H1 (cell line): Measurements from ENCODE around the gene REPIN1. TPM values are rescaled to one million over a fixed set of nuclear protein-coding genes. Genes with fewer than 3 reads are reported as not detected.

ENCODE experiments used
- CTCF ChIA-PET: fragments of 300-600 bp; sonication (Branson Sonifier 250); formaldehyde crosslinking; loops from one replicate; lab custom pipeline; 2021; ENCODE audit not compliant: partially characterized antibody; lab: Charles Lee
- POLR2A ChIA-PET: fragments of 300-600 bp; sonication (Branson Sonifier 250); formaldehyde crosslinking; loops from one replicate; lab custom pipeline; 2021; ENCODE audit warnings: inconsistent platforms; ENCODE audit not compliant: partially characterized antibody; lab: Charles Lee
- DNase-seq, 2 experiments: peaks; one replicate each; pipeline versions ENCODE4 v3.0.0 to v3.0.0-alpha.2; 2010 to 2022; ENCODE audit warnings: low spot score in 2 of 2, low read depth in 1 of 2, mixed read lengths in 1 of 2
- FAIRE-seq: peaks from 2 replicates; lab custom pipeline; 2011; peaks lifted over from hg19 to GRCh38; lab: Jason Lieb, UNC
- H2AFZ ChIP-seq: 2 replicates; pipeline ENCODE4 v1.8.1; 2012; ENCODE audit warnings: low read length, inconsistent platforms
- H2AK5ac ChIP-seq: 2 replicates; pipeline ENCODE4 v1.6.1; 2013; ENCODE audit warnings: low read depth, low read length
- H2BK120ac ChIP-seq: replicated peaks from 2 replicates; pipeline ENCODE3; 2013; ENCODE audit warnings: low read depth, low read length, inconsistent platforms
- H2BK12ac ChIP-seq: 2 replicates; pipeline ENCODE4 v1.6.1; 2013; ENCODE audit warnings: low read depth, low read length
- H2BK15ac ChIP-seq: 2 replicates; pipeline ENCODE4 v1.6.1; 2013; ENCODE audit warnings: low read length
- H2BK20ac ChIP-seq: 2 replicates; pipeline ENCODE4 v1.6.1; 2013; ENCODE audit warnings: low read length
- H2BK5ac ChIP-seq: 2 replicates; pipeline ENCODE4 v1.6.1; 2013; ENCODE audit warnings: low read depth, low read length
- H3K14ac ChIP-seq: 2 replicates; pipeline ENCODE4 v1.6.1; 2013; ENCODE audit warnings: inconsistent platforms; ENCODE audit not compliant: insufficient read length
- H3K18ac ChIP-seq: 2 replicates; pipeline ENCODE4 v1.6.1; 2013; ENCODE audit warnings: low read length; ENCODE audit errors: extremely low read depth
- H3K23ac ChIP-seq: 2 replicates; pipeline ENCODE4 v1.6.1; 2013; ENCODE audit warnings: inconsistent platforms; ENCODE audit not compliant: insufficient read length
- H3K23me2 ChIP-seq: 2 replicates; pipeline ENCODE4 v1.6.1; 2013; ENCODE audit warnings: low read depth, low read length
- H3K27ac ChIP-seq: 2 replicates; pipeline ENCODE4 v1.6.1; 2011; ENCODE audit warnings: low read depth, low read length, inconsistent platforms
- H3K27me3 ChIP-seq, 4 experiments: replicated peaks in 1 of 4; 1 replicate in 1 of 4; 2 replicates in 3 of 4; pipeline versions ENCODE4 v1.6.1 to v1.8.1; 2011 to 2013; ENCODE audit warnings: low read length in 3 of 4, mild to moderate bottlenecking in 3 of 4, inconsistent platforms in 2 of 4, mixed read lengths in 2 of 4, moderate library complexity in 1 of 4; ENCODE audit not compliant: control insufficient read depth in 3 of 4, insufficient read depth in 3 of 4; ENCODE audit errors: extremely low read depth in 1 of 4
- H3K36me3 ChIP-seq, 4 experiments: 2 replicates each; pipeline versions ENCODE4 v1.6.1 to v1.8.1; 2011 to 2013; ENCODE audit warnings: mild to moderate bottlenecking in 4 of 4, low read length in 3 of 4, moderate library complexity in 2 of 4, control low read depth in 1 of 4, inconsistent platforms in 1 of 4; ENCODE audit not compliant: insufficient read depth in 4 of 4, control insufficient read depth in 2 of 4
- H3K4ac ChIP-seq: replicated peaks from 2 replicates; pipeline ENCODE3; 2013; ENCODE audit warnings: low read length, low read depth, mixed read lengths, inconsistent platforms; ENCODE audit not compliant: insufficient read length
- H3K4me1 ChIP-seq, 4 experiments: replicated peaks in 1 of 4; 1 replicate in 1 of 4; 2 replicates in 3 of 4; pipeline versions ENCODE4 v1.6.1 to v1.8.1; 2011 to 2013; ENCODE audit warnings: low read length in 3 of 4, inconsistent platforms in 2 of 4, mixed read lengths in 1 of 4; ENCODE audit not compliant: insufficient read depth in 4 of 4, control insufficient read depth in 3 of 4
- H3K4me2 ChIP-seq, 2 experiments: 2 replicates each; pipeline versions ENCODE4 v1.6.1 to v1.8.1; 2011 to 2013; ENCODE audit warnings: low read depth in 2 of 2, low read length in 2 of 2, control low read depth in 1 of 2, inconsistent platforms in 1 of 2, mild to moderate bottlenecking in 1 of 2; ENCODE audit not compliant: insufficient read depth in 1 of 2
- H3K4me3 ChIP-seq, 4 experiments: fragments of 200-600, 300-600 bp in 1 of 4; sonication (generic), shearing (Covaris generic), sonication (Bioruptor Twin) in 1 of 4; 2 replicates each; pipeline versions ENCODE4 v1.5.1 to v1.8.1; 2011 to 2016; ENCODE audit warnings: low read length in 4 of 4, low read depth in 3 of 4, control low read depth in 2 of 4, inconsistent platforms in 2 of 4, mild to moderate bottlenecking in 2 of 4, mixed read lengths in 1 of 4, moderate library complexity in 1 of 4; ENCODE audit not compliant: insufficient read depth in 2 of 4; ENCODE audit errors: extremely low read depth in 1 of 4
- H3K56ac ChIP-seq: replicated peaks from 2 replicates; pipeline ENCODE3; 2013; ENCODE audit warnings: low read depth, mild to moderate bottlenecking, mixed read lengths, low read length, inconsistent platforms; ENCODE audit not compliant: insufficient read length
- H3K79me1 ChIP-seq: 2 replicates; pipeline ENCODE4 v1.6.1; 2013; ENCODE audit warnings: low read depth, low read length, control low read depth
- H3K79me2 ChIP-seq, 2 experiments: 2 replicates each; pipeline versions ENCODE4 v1.6.1 to v1.8.1; 2012 to 2013; ENCODE audit warnings: low read length in 2 of 2, mild to moderate bottlenecking in 2 of 2, inconsistent platforms in 1 of 2; ENCODE audit not compliant: insufficient read depth in 2 of 2, control insufficient read depth in 1 of 2
- H3K9ac ChIP-seq, 4 experiments: replicated peaks in 1 of 4; 1 replicate in 1 of 4; 2 replicates in 3 of 4; pipeline versions ENCODE4 v1.6.1 to v1.8.1; 2011 to 2013; ENCODE audit warnings: low read depth in 3 of 4, low read length in 3 of 4, control low read depth in 2 of 4, mild to moderate bottlenecking in 2 of 4, moderate library complexity in 2 of 4, inconsistent platforms in 1 of 4; ENCODE audit errors: extremely low read depth in 1 of 4
- H3K9me3 ChIP-seq, 2 experiments: 2 replicates each; pipeline versions ENCODE4 v1.6.1 to v1.8.1; 2012 to 2013; ENCODE audit warnings: mild to moderate bottlenecking in 2 of 2, moderate library complexity in 2 of 2, control low read depth in 1 of 2, inconsistent platforms in 1 of 2, low read depth in 1 of 2, low read length in 1 of 2, mixed read lengths in 1 of 2; ENCODE audit not compliant: insufficient read depth in 2 of 2
- H4K20me1 ChIP-seq, 2 experiments: replicated peaks in 1 of 2; 2 replicates each; pipeline versions ENCODE3 to v1.8.1; 2011 to 2013; ENCODE audit warnings: inconsistent platforms in 2 of 2, low read length in 2 of 2, mild to moderate bottlenecking in 1 of 2; ENCODE audit not compliant: insufficient read depth in 2 of 2, control insufficient read depth in 1 of 2
- H4K5ac ChIP-seq: 2 replicates; pipeline ENCODE4 v1.6.1; 2013; ENCODE audit warnings: low read length, low read depth, mixed read lengths, inconsistent platforms; ENCODE audit not compliant: insufficient read length
- H4K8ac ChIP-seq: 2 replicates; pipeline ENCODE4 v1.8.0; 2013; ENCODE audit warnings: mild to moderate bottlenecking, moderate library complexity, low read length, inconsistent platforms; ENCODE audit not compliant: insufficient read depth; ENCODE audit errors: extremely low read depth
- H4K91ac ChIP-seq: replicated peaks from 2 replicates; pipeline ENCODE3; 2013; ENCODE audit warnings: low read length, mixed read lengths, inconsistent platforms; ENCODE audit not compliant: insufficient read length
- BCL11A ChIP-seq, 2 experiments: IDR thresholded peaks; one replicate each; pipeline ENCODE4 v1.6.1; 2011; ENCODE audit warnings: low read depth in 2 of 2, low read length in 2 of 2, mild to moderate bottlenecking in 2 of 2
- JUND ChIP-seq: IDR thresholded peaks from 2 replicates; pipeline ENCODE4 v1.6.1; 2011; ENCODE audit warnings: mild to moderate bottlenecking, improper control_type of control experiment, low read length
- KDM4A ChIP-seq: IDR thresholded peaks from one replicate; pipeline ENCODE4 v1.7.1; 2012; ENCODE audit warnings: low read depth, mild to moderate bottlenecking, moderate library complexity, low read length, inconsistent platforms; ENCODE audit not compliant: severe bottlenecking
- KDM5A ChIP-seq: fragments of 200-600 bp; IDR thresholded peaks from 2 replicates; pipeline ENCODE4 v1.7.1; 2012; ENCODE audit warnings: mild to moderate bottlenecking, low read length, inconsistent platforms, mixed read lengths
- POLR2A ChIP-seq, 2 experiments: IDR thresholded peaks; 1 replicate in 1 of 2; 2 replicates in 1 of 2; pipeline ENCODE4 v1.6.1; 2011; ENCODE audit warnings: low read depth in 2 of 2, low read length in 2 of 2, mild to moderate bottlenecking in 2 of 2; ENCODE audit errors: control extremely low read depth in 1 of 2
- POLR2AphosphoS5 ChIP-seq: IDR thresholded peaks from 2 replicates; pipeline ENCODE4 v1.6.1; 2011; ENCODE audit warnings: low read depth, low read length
- RFX5 ChIP-seq: IDR thresholded peaks from 2 replicates; pipeline ENCODE4 v1.6.1; 2011; ENCODE audit warnings: low read depth, low read length, improper control_type of control experiment, borderline replicate concordance
- SIN3A ChIP-seq, 2 experiments: IDR thresholded peaks in 1 of 2; conservative IDR thresholded peaks in 1 of 2; 2 replicates each; pipeline ENCODE4 v1.6.1; 2011 to 2012; ENCODE audit warnings: low read length in 2 of 2, improper control_type of control experiment in 1 of 2, low read depth in 1 of 2, mild to moderate bottlenecking in 1 of 2
- SP2 ChIP-seq: IDR thresholded peaks from 2 replicates; pipeline ENCODE4 v1.6.1; 2012; ENCODE audit warnings: mild to moderate bottlenecking, low read length, inconsistent platforms
- TBP ChIP-seq: IDR thresholded peaks from 2 replicates; pipeline ENCODE4 v1.6.1; 2011; ENCODE audit warnings: low read depth, low read length, improper control_type of control experiment
- ZNF274 ChIP-seq: IDR thresholded peaks from 2 replicates; pipeline ENCODE4 v1.7.0; 2012; ENCODE audit warnings: low read length, borderline replicate concordance; ENCODE audit errors: extremely low read depth
- WGBS, 2 experiments: shearing (Covaris generic) in 1 of 2; methylation state at CpG; one replicate each; pipeline versions ENCODE4 v1.1.6 to v1.1.7; 2013 to 2015; ENCODE audit warnings: low lambda C conversion rate in 2 of 2, mixed read lengths in 2 of 2, inconsistent platforms in 1 of 2, low coverage in 1 of 2, missing lambda C conversion rate in 1 of 2; ENCODE audit not compliant: insufficient replicate concordance in 2 of 2, insufficient coverage in 1 of 2, insufficient read length in 1 of 2; ENCODE audit errors: extremely low coverage in 1 of 2, missing lambda C conversion rate in 1 of 2; 5-methylcytosine and 5-hydroxymethylcytosine counted together
- polyA plus RNA-seq, 7 experiments: library from polyadenylated mRNA; depleted of rRNA in 3 of 7; stranded (reverse) in 5 of 7; unstranded in 2 of 7; fragments of >200 nt in 5 of 7; fragments of 200-250 nt in 2 of 7; gene quantifications; 1 replicate in 5 of 7; 2 replicates in 1 of 7; 4 replicates in 1 of 7; pipeline versions ENCODE4 v1.2.1 to v1.2.3, GENCODE V29; 2011 to 2013; ENCODE audit warnings: missing spikeins in 2 of 7, mixed read lengths in 2 of 7
- total RNA-seq: library from RNA; stranded (reverse); fragmentation: NEBNext Ultra II Directional; extraction: Animal tissue kit (Norgen Biotek cat#: 25700); gene quantifications from 2 replicates; pipeline ENCODE4 v1.2.1, GENCODE V29; 2021
- TF ChIP-seq, protein P1 (sequence below), 3 experiments: IDR thresholded peaks; 1 replicate in 2 of 3; 2 replicates in 1 of 3; pipeline versions ENCODE4 v1.5.1 to v1.6.1; 2011; ENCODE audit warnings: low read length in 3 of 3, mild to moderate bottlenecking in 3 of 3, inconsistent platforms in 2 of 3, low read depth in 1 of 3, moderate library complexity in 1 of 3; ENCODE audit not compliant: insufficient read depth in 1 of 3; ENCODE audit errors: control extremely low read depth in 1 of 3

Gene REPIN1
- total and polyA plus RNA-seq, 2 of the 8 experiments (the other 6 are each of a cell fraction or from before 2014, with no cell fraction given): 98.6 to 125 TPM

DNA sequence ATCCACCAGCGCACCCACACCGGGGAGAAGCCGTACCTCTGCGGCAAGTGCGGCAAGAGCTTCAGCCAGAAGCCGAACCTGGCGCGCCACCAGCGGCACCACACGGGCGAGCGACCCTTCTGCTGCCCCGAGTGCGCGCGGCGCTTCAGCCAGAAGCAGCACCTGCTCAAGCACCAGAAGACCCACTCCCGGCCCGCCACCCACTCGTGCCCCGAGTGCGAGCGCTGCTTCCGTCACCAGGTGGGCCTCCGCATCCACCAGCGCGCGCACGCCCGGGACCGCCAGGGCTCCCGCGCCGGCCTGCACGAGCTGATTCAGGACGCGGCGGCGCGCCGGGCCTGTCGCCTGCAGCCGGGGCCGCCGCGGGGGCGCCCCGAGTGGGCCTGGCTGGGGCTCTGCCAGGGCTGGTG, 28.2 kb downstream of the REPIN1 start:
- FAIRE-seq: no peak
- 96% methylated on average over 40 of the region's 48 CpGs; no CpG with 5 or more reads in 1 of the 2 experiments for WGBS, 2 experiments
- no peak for TF ChIP-seq ZNF274
- no peak for TF ChIP-seq SIN3A (conservative IDR thresholded peaks at IDR 0.05 in 1 of 2, IDR thresholded peaks at IDR 0.05 in 1 of 2; ENCODE audit: low read depth in 1 of 2, low read length in 2 of 2)
- TF ChIP-seq BCL11A (IDR thresholded peaks at IDR 0.05; ENCODE audit: low read depth in 2 of 2, low read length in 2 of 2): no peak
- TF ChIP-seq KDM4A: no peak
- no peak for TF ChIP-seq RFX5
- no peak for TF ChIP-seq TBP
- TF ChIP-seq SP2: no peak
- no peak for TF ChIP-seq POLR2A (IDR thresholded peaks at IDR 0.05; ENCODE audit: control extremely low read depth in 1 of 2, low read depth in 2 of 2, low read length in 2 of 2)
- no peak for TF ChIP-seq POLR2AphosphoS5
- no peak for TF ChIP-seq JUND
- TF ChIP-seq KDM5A: no peak
- TF ChIP-seq, protein P1, sequence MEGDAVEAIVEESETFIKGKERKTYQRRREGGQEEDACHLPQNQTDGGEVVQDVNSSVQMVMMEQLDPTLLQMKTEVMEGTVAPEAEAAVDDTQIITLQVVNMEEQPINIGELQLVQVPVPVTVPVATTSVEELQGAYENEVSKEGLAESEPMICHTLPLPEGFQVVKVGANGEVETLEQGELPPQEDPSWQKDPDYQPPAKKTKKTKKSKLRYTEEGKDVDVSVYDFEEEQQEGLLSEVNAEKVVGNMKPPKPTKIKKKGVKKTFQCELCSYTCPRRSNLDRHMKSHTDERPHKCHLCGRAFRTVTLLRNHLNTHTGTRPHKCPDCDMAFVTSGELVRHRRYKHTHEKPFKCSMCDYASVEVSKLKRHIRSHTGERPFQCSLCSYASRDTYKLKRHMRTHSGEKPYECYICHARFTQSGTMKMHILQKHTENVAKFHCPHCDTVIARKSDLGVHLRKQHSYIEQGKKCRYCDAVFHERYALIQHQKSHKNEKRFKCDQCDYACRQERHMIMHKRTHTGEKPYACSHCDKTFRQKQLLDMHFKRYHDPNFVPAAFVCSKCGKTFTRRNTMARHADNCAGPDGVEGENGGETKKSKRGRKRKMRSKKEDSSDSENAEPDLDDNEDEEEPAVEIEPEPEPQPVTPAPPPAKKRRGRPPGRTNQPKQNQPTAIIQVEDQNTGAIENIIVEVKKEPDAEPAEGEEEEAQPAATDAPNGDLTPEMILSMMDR (IDR thresholded peaks at IDR 0.05; ENCODE audit: control extremely low read depth in 1 of 3, insufficient read depth in 1 of 3, low read depth in 1 of 3, low read length in 3 of 3): no peak

More for the DNA sequence above, 28.2 kb downstream of the REPIN1 start:
- no peak overlapping the region for H3K9ac ChIP-seq
- no peaks in the 10 kb centered on the region for H3K23me2 ChIP-seq
- H4K20me1 ChIP-seq: no peaks in the 10 kb centered on the region
- H3K4me2 ChIP-seq: no peak overlapping the region
- H4K91ac ChIP-seq: no peak overlapping the region
- no peaks in the 10 kb centered on the region for H3K27me3 ChIP-seq
- no peak overlapping the region; the same call in 1 of the 2 replicates for H4K8ac ChIP-seq
- peaks cover 6 to 38% (median 15%) of the 10 kb centered on the region in 4 experiments; a peak in 6 of 8 replicates for H3K36me3 ChIP-seq
- H2AK5ac ChIP-seq: no peak overlapping the region
- no peak overlapping the region for H2BK120ac ChIP-seq
- no peak for DNase-seq
- H3K9me3 ChIP-seq: no peaks in the 10 kb centered on the region
- no peak overlapping the region for H3K14ac ChIP-seq
- H3K56ac ChIP-seq: no peak overlapping the region
- H3K4ac ChIP-seq: no peak overlapping the region
- peak overlapping the region; percentile 55; the same call in 1 of the 2 replicates for H2BK5ac ChIP-seq
- no peak overlapping the region for H2AFZ ChIP-seq
- no peak overlapping the region for H2BK20ac ChIP-seq
- H3K23ac ChIP-seq: no peak overlapping the region
- H2BK12ac ChIP-seq: no peak overlapping the region; the same call in 1 of the 2 replicates
- CTCF ChIA-PET: interaction anchor here (0.7 to 1.7 kb wide), 6 partner anchors 10 to 38 kb away, joined by 3 read pairs; partner anchors contain the start of gene REPIN1
- H3K79me1 ChIP-seq: no peaks in the 10 kb centered on the region
- H4K5ac ChIP-seq: no peak overlapping the region
- no peak overlapping the region for H3K4me3 ChIP-seq
- POLR2A ChIA-PET: interaction anchor here (1.1 to 13.9 kb wide), 6 partner anchors 11 to 28 kb away, joined by 4 to 164 read pairs (median 10); partner anchors contain the start of gene REPIN1
- H2BK15ac ChIP-seq: no peak overlapping the region
- no peak overlapping the region for H3K18ac ChIP-seq
- peaks cover 0 to 23% of the 10 kb centered on the region in 2 experiments; a peak in 2 of 4 replicates for H3K79me2 ChIP-seq
- no peak overlapping the region for H3K27ac ChIP-seq
- H3K4me1 ChIP-seq: peaks cover 6 to 36% (median 27%) of the 10 kb centered on the region in 4 experiments
